Measurements from ENCODE around the gene HIBCH. TPM values are rescaled to one million over a fixed set of nuclear protein-coding genes. Genes with fewer than 3 reads are reported as not detected.

The HIBCH gene
- total RNA-seq, 1 donor from 2014 or later: 16.3 TPM

DNA sequence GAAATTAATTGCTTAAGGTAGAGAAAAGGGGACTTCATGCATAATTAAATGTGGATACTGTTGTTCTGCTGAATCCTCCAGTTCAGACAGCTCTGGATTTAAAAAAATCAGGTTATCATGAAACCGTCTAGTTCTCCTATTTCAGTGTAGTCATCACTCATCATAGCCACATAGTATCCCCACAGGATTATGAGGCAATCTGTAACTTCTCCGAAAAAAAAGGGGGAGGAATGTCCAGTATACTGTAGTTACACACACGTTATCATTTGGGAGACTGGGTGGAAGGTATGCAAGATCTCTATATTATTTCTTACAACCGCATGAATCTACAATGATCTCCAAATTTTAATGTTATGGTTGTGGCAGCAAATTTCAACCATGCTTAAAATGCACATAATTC is 114.0 kb downstream of the HIBCH start:
- Histone ChIP-seq H3K9me3 (ENCODE audit: insufficient read depth, low read depth, low read length) (no peaks in the 10 kb centered on the region), H3K4me3 (ENCODE audit: insufficient read depth, low read depth, low read length) (no peak overlapping the region), H3K27me3 (ENCODE audit: insufficient read depth, low read length) (no peaks in the 10 kb centered on the region), H3K36me3 (ENCODE audit: insufficient read depth, low read length) (no peaks in the 10 kb centered on the region), H4K20me1 (ENCODE audit: insufficient read depth, low read length) (no peaks in the 10 kb centered on the region), H3K79me2 (ENCODE audit: insufficient read depth, low read length) (no peaks in the 10 kb centered on the region), H3K4me2 (ENCODE audit: low read length) (no peak overlapping the region), H3K27ac (ENCODE audit: low read depth, low read length) (no peak overlapping the region), H3K9ac (ENCODE audit: low read length) (no peak overlapping the region), H3K4me1 (ENCODE audit: insufficient read depth, low read length) (no peaks in the 10 kb centered on the region), H2AFZ (ENCODE audit: low read depth, low read length) (no peak overlapping the region)
- no peaks in the 10 kb centered on the region for H3K27me3 Mint-ChIP-seq (ENCODE audit: low read depth, unreplicated experiment)
- no peak overlapping the region for H3K4me3 Mint-ChIP-seq (ENCODE audit: unreplicated experiment)
- no peak for TF ChIP-seq EZH2 (IDR thresholded peaks at IDR 0.05; ENCODE audit: insufficient read depth, low read length)
- TF ChIP-seq, protein P1, sequence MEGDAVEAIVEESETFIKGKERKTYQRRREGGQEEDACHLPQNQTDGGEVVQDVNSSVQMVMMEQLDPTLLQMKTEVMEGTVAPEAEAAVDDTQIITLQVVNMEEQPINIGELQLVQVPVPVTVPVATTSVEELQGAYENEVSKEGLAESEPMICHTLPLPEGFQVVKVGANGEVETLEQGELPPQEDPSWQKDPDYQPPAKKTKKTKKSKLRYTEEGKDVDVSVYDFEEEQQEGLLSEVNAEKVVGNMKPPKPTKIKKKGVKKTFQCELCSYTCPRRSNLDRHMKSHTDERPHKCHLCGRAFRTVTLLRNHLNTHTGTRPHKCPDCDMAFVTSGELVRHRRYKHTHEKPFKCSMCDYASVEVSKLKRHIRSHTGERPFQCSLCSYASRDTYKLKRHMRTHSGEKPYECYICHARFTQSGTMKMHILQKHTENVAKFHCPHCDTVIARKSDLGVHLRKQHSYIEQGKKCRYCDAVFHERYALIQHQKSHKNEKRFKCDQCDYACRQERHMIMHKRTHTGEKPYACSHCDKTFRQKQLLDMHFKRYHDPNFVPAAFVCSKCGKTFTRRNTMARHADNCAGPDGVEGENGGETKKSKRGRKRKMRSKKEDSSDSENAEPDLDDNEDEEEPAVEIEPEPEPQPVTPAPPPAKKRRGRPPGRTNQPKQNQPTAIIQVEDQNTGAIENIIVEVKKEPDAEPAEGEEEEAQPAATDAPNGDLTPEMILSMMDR (IDR thresholded peaks at IDR 0.05; ENCODE audit: insufficient read depth, low read depth, low read length): no peak
- no peak overlapping the region for H3K27ac Mint-ChIP-seq (ENCODE audit: unreplicated experiment)
- no peaks in the 10 kb centered on the region for H3K36me3 Mint-ChIP-seq (ENCODE audit: low read depth, unreplicated experiment)
- DNase-seq (ENCODE audit: low read depth) (peak; percentile 15), FAIRE-seq (no peak)
- H3K9me3 Mint-ChIP-seq (ENCODE audit: unreplicated experiment): no peaks in the 10 kb centered on the region
- no peaks in the 10 kb centered on the region for H3K4me1 Mint-ChIP-seq (ENCODE audit: low read depth, unreplicated experiment)

DNA sequence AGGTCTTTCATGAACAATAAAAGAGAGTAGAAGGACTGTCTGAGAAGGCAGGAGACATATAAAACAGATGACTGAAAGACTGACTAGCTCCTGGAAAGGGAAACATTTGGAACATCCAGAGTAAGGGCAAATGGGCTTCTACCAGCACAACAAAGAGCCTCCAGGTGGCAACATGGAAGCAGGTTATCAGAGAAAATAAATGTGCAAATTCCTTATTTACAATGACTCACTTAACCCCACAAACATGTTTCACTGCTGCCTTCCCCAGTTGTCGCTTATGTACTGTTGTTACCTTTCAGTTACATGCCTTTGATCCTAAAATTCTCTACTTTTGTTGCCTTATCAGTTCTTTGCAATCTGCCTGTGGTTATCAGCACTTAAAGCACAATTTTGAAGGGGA is 117.0 kb downstream of the HIBCH start:
- Mint-ChIP-seq H3K4me3 (ENCODE audit: unreplicated experiment) (no peak overlapping the region), H3K9me3 (ENCODE audit: unreplicated experiment) (no peaks in the 10 kb centered on the region), H3K36me3 (ENCODE audit: low read depth, unreplicated experiment) (peaks cover 7% of the 10 kb centered on the region), H3K27ac (ENCODE audit: unreplicated experiment) (no peak overlapping the region), H3K4me1 (ENCODE audit: low read depth, unreplicated experiment) (no peaks in the 10 kb centered on the region), H3K27me3 (ENCODE audit: low read depth, unreplicated experiment) (no peaks in the 10 kb centered on the region)
- Histone ChIP-seq H3K4me3 (ENCODE audit: insufficient read depth, low read depth, low read length) (no peak overlapping the region), H3K4me2 (ENCODE audit: low read length) (no peak overlapping the region), H3K36me3 (ENCODE audit: insufficient read depth, low read length) (peaks cover 3% of the 10 kb centered on the region), H3K27ac (ENCODE audit: low read depth, low read length) (no peak overlapping the region), H3K9me3 (ENCODE audit: insufficient read depth, low read depth, low read length) (no peaks in the 10 kb centered on the region), H3K79me2 (ENCODE audit: insufficient read depth, low read length) (no peaks in the 10 kb centered on the region), H3K27me3 (ENCODE audit: insufficient read depth, low read length) (no peaks in the 10 kb centered on the region), H4K20me1 (ENCODE audit: insufficient read depth, low read length) (no peaks in the 10 kb centered on the region), H3K4me1 (ENCODE audit: insufficient read depth, low read length) (no peaks in the 10 kb centered on the region), H2AFZ (ENCODE audit: low read depth, low read length) (no peak overlapping the region), H3K9ac (ENCODE audit: low read length) (no peak overlapping the region)
- no peak for DNase-seq (ENCODE audit: low read depth)
- TF ChIP-seq, protein P1 (IDR thresholded peaks at IDR 0.05; ENCODE audit: insufficient read depth, low read depth, low read length): no peak
- no peak for TF ChIP-seq EZH2 (IDR thresholded peaks at IDR 0.05; ENCODE audit: insufficient read depth, low read length)
- no peak for FAIRE-seq

DNA sequence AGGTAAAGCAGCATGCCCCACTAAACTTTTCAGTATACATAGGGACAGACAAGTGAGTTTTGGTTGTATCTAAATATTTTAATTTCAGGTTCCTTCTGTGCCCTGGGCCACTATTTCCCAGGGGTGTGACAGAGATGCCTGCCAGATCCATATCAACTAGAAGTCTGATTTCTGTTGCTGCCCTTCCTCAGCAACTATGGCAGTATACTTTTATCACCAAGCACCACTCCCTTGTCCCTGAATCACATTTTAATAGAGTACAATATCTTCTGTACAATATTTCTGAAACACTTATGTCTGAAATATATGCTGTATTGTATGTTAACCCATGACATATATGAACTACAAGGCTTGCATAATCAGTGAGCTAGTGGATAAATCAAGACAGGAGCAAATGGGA is 117.6 kb downstream of the HIBCH start:
- H3K27me3 ChIP-seq (ENCODE audit: insufficient read depth, low read length): no peaks in the 10 kb centered on the region
- H3K4me3 Mint-ChIP-seq (ENCODE audit: unreplicated experiment): no peak overlapping the region
- H3K36me3 ChIP-seq (ENCODE audit: insufficient read depth, low read length): peaks cover 3% of the 10 kb centered on the region
- H3K4me3 ChIP-seq (ENCODE audit: insufficient read depth, low read depth, low read length): no peak overlapping the region
- H3K9ac ChIP-seq (ENCODE audit: low read length): no peak overlapping the region
- H3K9me3 ChIP-seq (ENCODE audit: insufficient read depth, low read depth, low read length): no peaks in the 10 kb centered on the region
- peaks cover 10% of the 10 kb centered on the region for H3K36me3 Mint-ChIP-seq (ENCODE audit: low read depth, unreplicated experiment)
- no peaks in the 10 kb centered on the region for H3K79me2 ChIP-seq (ENCODE audit: insufficient read depth, low read length)
- FAIRE-seq: no peak
- no peaks in the 10 kb centered on the region for H4K20me1 ChIP-seq (ENCODE audit: insufficient read depth, low read length)
- H3K27me3 Mint-ChIP-seq (ENCODE audit: low read depth, unreplicated experiment): no peaks in the 10 kb centered on the region
- no peak overlapping the region for H2AFZ ChIP-seq (ENCODE audit: low read depth, low read length)
- H3K9me3 Mint-ChIP-seq (ENCODE audit: unreplicated experiment): no peaks in the 10 kb centered on the region
- no peaks in the 10 kb centered on the region for H3K4me1 ChIP-seq (ENCODE audit: insufficient read depth, low read length)
- no peak for TF ChIP-seq EZH2 (IDR thresholded peaks at IDR 0.05; ENCODE audit: insufficient read depth, low read length)
- TF ChIP-seq, protein P1 (IDR thresholded peaks at IDR 0.05; ENCODE audit: insufficient read depth, low read depth, low read length): no peak
- H3K4me2 ChIP-seq (ENCODE audit: low read length): no peak overlapping the region
- H3K4me1 Mint-ChIP-seq (ENCODE audit: low read depth, unreplicated experiment): no peaks in the 10 kb centered on the region
- no peak overlapping the region for H3K27ac Mint-ChIP-seq (ENCODE audit: unreplicated experiment)
- DNase-seq (ENCODE audit: low read depth): no peak
- no peak overlapping the region for H3K27ac ChIP-seq (ENCODE audit: low read depth, low read length)

Data from astrocyte (in vitro differentiated cells and primary cell).